Keratinocyte (primary cell): ENCODE measurements around the gene EBF4. TPM values are rescaled to one million over a fixed set of nuclear protein-coding genes. Genes with fewer than 3 reads are reported as not detected.

ENCODE experiments used
- DNase-seq: peaks from one replicate; pipeline ENCODE4 v3.0.0-alpha.2; 2011; ENCODE audit warnings: low read depth, missing footprints, low spot score
- FAIRE-seq: peaks from 2 replicates; lab custom pipeline; 2011; peaks lifted over from hg19 to GRCh38; lab: Jason Lieb, UNC
- H2AFZ ChIP-seq: 2 replicates; pipeline ENCODE4 v1.6.0; 2012; ENCODE audit warnings: low read length, control low read depth, inconsistent platforms; ENCODE audit not compliant: control insufficient read depth
- H3K27ac ChIP-seq: 2 replicates; pipeline ENCODE4 v1.5.1; 2011; ENCODE audit warnings: low read length; ENCODE audit not compliant: control insufficient read depth, insufficient read depth
- H3K27me3 ChIP-seq: 3 replicates; pipeline ENCODE4 v1.6.0; 2011; ENCODE audit warnings: low read length; ENCODE audit not compliant: control insufficient read depth, insufficient read depth; ENCODE audit errors: extremely low read depth
- H3K36me3 ChIP-seq, 2 experiments: 2 replicates in 1 of 2; 3 replicates in 1 of 2; pipeline ENCODE4 v1.5.1; 2011; ENCODE audit warnings: low read length in 2 of 2, mild to moderate bottlenecking in 1 of 2; ENCODE audit not compliant: control insufficient read depth in 2 of 2, insufficient read depth in 2 of 2; ENCODE audit errors: extremely low read depth in 1 of 2
- H3K4me1 ChIP-seq: 3 replicates; pipeline ENCODE4 v1.5.1; 2011; ENCODE audit warnings: low read length; ENCODE audit not compliant: control insufficient read depth, insufficient read depth; ENCODE audit errors: extremely low read depth
- H3K4me2 ChIP-seq: 3 replicates; pipeline ENCODE4 v1.6.0; 2011; ENCODE audit warnings: low read depth, low read length; ENCODE audit not compliant: control insufficient read depth, insufficient read depth; ENCODE audit errors: extremely low read depth
- H3K4me3 ChIP-seq, 3 experiments: fragments of 200-600 bp in 1 of 3; sonication (generic) in 1 of 3; 2 replicates in 2 of 3; 3 replicates in 1 of 3; pipeline ENCODE4 v1.5.1; 2011 to 2016; ENCODE audit warnings: low read length in 3 of 3, mild to moderate bottlenecking in 3 of 3, control low read depth in 2 of 3, inconsistent platforms in 1 of 3, low read depth in 1 of 3, mixed read lengths in 1 of 3, mixed run types in 1 of 3, moderate library complexity in 1 of 3; ENCODE audit not compliant: control insufficient read depth in 2 of 3, insufficient read depth in 2 of 3; ENCODE audit errors: extremely low read depth in 1 of 3
- H3K79me2 ChIP-seq: 2 replicates; pipeline ENCODE4 v1.6.0; 2012; ENCODE audit warnings: low read length; ENCODE audit not compliant: control insufficient read depth, insufficient read depth
- H3K9ac ChIP-seq: 3 replicates; pipeline ENCODE4 v1.6.0; 2011; ENCODE audit warnings: low read length; ENCODE audit not compliant: control insufficient read depth, insufficient read depth; ENCODE audit errors: extremely low read depth
- H3K9me1 ChIP-seq: 3 replicates; pipeline ENCODE4 v1.6.0; 2011; ENCODE audit warnings: low read length; ENCODE audit not compliant: control insufficient read depth, insufficient read depth; ENCODE audit errors: extremely low read depth
- H3K9me3 ChIP-seq: 2 replicates; pipeline ENCODE4 v1.5.1; 2012; ENCODE audit warnings: low read depth, low read length; ENCODE audit not compliant: control insufficient read depth
- H4K20me1 ChIP-seq: 3 replicates; pipeline ENCODE4 v1.6.0; 2011; ENCODE audit warnings: low read length; ENCODE audit not compliant: control insufficient read depth, insufficient read depth; ENCODE audit errors: extremely low read depth
- CTCF ChIP-seq, 3 experiments: IDR thresholded peaks in 1 of 3; conservative IDR thresholded peaks in 1 of 3; optimal IDR thresholded peaks in 1 of 3; 2 replicates in 2 of 3; 3 replicates in 1 of 3; pipeline versions ENCODE3 to v1.5.1; 2011; ENCODE audit warnings: low read length in 3 of 3, mild to moderate bottlenecking in 3 of 3, moderate library complexity in 2 of 3, control low read depth in 1 of 3, inconsistent platforms in 1 of 3; ENCODE audit not compliant: insufficient read depth in 2 of 3; ENCODE audit errors: extremely low read depth in 1 of 3
- EZH2 ChIP-seq: IDR thresholded peaks from one replicate; pipeline ENCODE4 v1.6.1; 2012; ENCODE audit warnings: inconsistent platforms, mild to moderate bottlenecking, low read length, moderate library complexity
- dilution Hi-C: fragments of 300-500 bp; cut with MboI; formaldehyde crosslinking; loops from one replicate; pipeline ENCODE4 v1.7.0; 2020; ENCODE audit warnings: low sequenced_read_pairs; ENCODE audit not compliant: extremely low pct_ligation_motif_present
- polyA plus RNA-seq, 5 experiments: library from polyadenylated mRNA; depleted of rRNA in 3 of 5; stranded (reverse) in 3 of 5; stranded (forward) in 1 of 5; unstranded in 1 of 5; fragments of >200 nt; gene quantifications; 1 replicate in 1 of 5; 2 replicates in 3 of 5; 3 replicates in 1 of 5; pipeline versions ENCODE4 v1.2.1 to v1.2.3, GENCODE V29; 2011 to 2012; ENCODE audit warnings: missing spikeins in 2 of 5, low read depth in 1 of 5, low replicate concordance in 1 of 5

EBF4 gene
- polyA plus RNA-seq, 1 donor (not counting 4 experiments of a cell fraction or from before 2014, with no cell fraction given) = not detected

GRCh38 chr20:2651772-2652723 lies 40.5 kb upstream of the EBF4 start, which contains the start of gene NOP56:
NOP56 (plus strand) TSS chr20:2652632; CDS start chr20:2652661, 29 bp downstream.
- peak within 1 kb of the TSS; percentile 63 for H2AFZ ChIP-seq
- H3K9me1 ChIP-seq = no peaks in the 10 kb centered on the region
- H3K79me2 ChIP-seq = peaks cover 64% of the 10 kb centered on the region
- peak; percentile 40 for DNase-seq
- peak; percentile 13 for FAIRE-seq
- peaks cover 21% of the 10 kb centered on the region for H3K4me1 ChIP-seq
- H3K4me2 ChIP-seq = peak within 1 kb of the TSS; percentile 93
- peak within 1 kb of the TSS; percentile 91 for H3K9ac ChIP-seq
- peak within 1 kb of the TSS; percentile 79 for H3K27ac ChIP-seq
- H3K27me3 ChIP-seq = no peaks in the 10 kb centered on the region
- TF ChIP-seq EZH2 = no peak
- no peak for TF ChIP-seq CTCF (optimal IDR thresholded peaks at IDR 0.05 in 1 of 3, IDR thresholded peaks at IDR 0.05 in 1 of 3, conservative IDR thresholded peaks at IDR 0.05 in 1 of 3; ENCODE audit: extremely low read depth in 1 of 3, insufficient read depth in 2 of 3, low read length in 3 of 3)
- peaks cover 36% of the 10 kb centered on the region for H4K20me1 ChIP-seq
- no peaks in the 10 kb centered on the region for H3K9me3 ChIP-seq
- dilution Hi-C loops = no loop called here
- H3K4me3 ChIP-seq = peak within 1 kb of the TSS; percentile 69 to 94 (median 89)
- H3K36me3 ChIP-seq = peaks cover 27 to 37% of the 10 kb centered on the region in 2 experiments

DNA sequence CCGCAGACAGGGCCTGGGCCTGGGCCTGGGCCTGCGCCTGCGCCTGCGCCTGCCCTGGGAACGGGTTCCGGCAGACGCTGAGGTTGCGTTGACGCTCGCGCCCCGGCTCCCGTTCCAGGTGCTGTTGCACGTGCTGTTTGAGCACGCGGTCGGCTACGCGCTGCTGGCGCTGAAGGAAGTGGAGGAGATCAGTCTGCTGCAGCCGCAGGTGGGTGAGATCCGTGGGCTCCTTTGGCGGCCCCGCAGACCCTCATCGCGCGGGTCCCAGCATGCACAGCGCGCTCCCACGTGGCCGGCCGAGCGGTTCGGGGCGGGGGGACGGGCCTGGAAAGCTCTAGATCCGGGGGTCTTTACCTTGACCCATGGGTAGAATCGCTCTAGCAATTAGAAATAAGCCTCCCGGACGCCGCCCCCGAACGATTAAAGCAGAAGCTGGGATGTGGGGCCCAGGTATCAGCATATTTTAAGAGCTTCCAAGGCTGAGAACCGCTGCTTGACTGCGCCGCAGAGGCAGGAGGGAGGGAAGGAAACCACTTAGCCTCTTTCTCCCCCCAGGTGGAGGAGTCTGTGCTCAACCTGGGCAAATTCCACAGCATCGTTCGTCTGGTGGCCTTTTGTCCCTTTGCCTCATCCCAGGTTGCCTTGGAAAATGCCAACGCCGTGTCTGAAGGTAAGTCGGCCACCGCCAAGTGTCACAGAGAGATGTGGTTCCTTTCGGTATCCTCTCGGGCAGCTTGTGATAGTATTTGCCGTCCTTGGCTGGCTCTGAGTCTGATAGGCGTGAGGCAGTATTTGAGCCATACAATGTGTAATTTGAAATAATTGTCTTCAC lies 39.6 kb upstream of the EBF4 start:
- peak; percentile 23 for DNase-seq

More for the DNA sequence above, 39.6 kb upstream of the EBF4 start:
- Histone ChIP-seq H3K9ac (peak overlapping the region; percentile 91), H3K27ac (peak overlapping the region; percentile 70), H3K36me3 (peaks cover 32 to 44% of the 10 kb centered on the region in 2 experiments), H3K9me3 (no peaks in the 10 kb centered on the region), H3K27me3 (no peaks in the 10 kb centered on the region), H2AFZ (peak overlapping the region; percentile 54), H4K20me1 (peaks cover 39% of the 10 kb centered on the region), H3K4me1 (peaks cover 21% of the 10 kb centered on the region), H3K4me2 (peak overlapping the region; percentile 93), H3K9me1 (no peaks in the 10 kb centered on the region), H3K79me2 (peaks cover 67% of the 10 kb centered on the region), H3K4me3 (peak overlapping the region; percentile 69 to 94 (median 89))
- TF ChIP-seq CTCF (optimal IDR thresholded peaks at IDR 0.05 in 1 of 3, IDR thresholded peaks at IDR 0.05 in 1 of 3, conservative IDR thresholded peaks at IDR 0.05 in 1 of 3; ENCODE audit: extremely low read depth in 1 of 3, insufficient read depth in 2 of 3, low read length in 3 of 3) (no peak), EZH2 (no peak)
- dilution Hi-C loops = no loop called here
- no peak for FAIRE-seq
